ENCODE measurements around the gene LRAT.

The LRAT gene

GRCh38 chr4:154741922-154742850 lies 1.6 kb upstream of the LRAT start:
- no peak for TF ChIP-seq FOXM1 (IDR thresholded peaks at IDR 0.05; ENCODE audit: borderline replicate concordance, low read depth)
- TF ChIP-seq, protein P1, sequence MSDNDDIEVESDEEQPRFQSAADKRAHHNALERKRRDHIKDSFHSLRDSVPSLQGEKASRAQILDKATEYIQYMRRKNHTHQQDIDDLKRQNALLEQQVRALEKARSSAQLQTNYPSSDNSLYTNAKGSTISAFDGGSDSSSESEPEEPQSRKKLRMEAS (IDR thresholded peaks at IDR 0.05): no peak
- no peak for TF ChIP-seq YY1 (IDR thresholded peaks at IDR 0.05; ENCODE audit: low read depth)
- TF ChIP-seq CEBPB (IDR thresholded peaks at IDR 0.05): no peak
- no peak for TF ChIP-seq CREB1 (IDR thresholded peaks at IDR 0.05; ENCODE audit: low read depth)
- TF ChIP-seq NFIC (IDR thresholded peaks at IDR 0.05): no peak
- TF ChIP-seq, protein P2, sequence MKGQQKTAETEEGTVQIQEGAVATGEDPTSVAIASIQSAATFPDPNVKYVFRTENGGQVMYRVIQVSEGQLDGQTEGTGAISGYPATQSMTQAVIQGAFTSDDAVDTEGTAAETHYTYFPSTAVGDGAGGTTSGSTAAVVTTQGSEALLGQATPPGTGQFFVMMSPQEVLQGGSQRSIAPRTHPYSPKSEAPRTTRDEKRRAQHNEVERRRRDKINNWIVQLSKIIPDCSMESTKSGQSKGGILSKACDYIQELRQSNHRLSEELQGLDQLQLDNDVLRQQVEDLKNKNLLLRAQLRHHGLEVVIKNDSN (IDR thresholded peaks at IDR 0.05): no peak
- TF ChIP-seq TCF12 (IDR thresholded peaks at IDR 0.05; ENCODE audit: low read depth): no peak
- TF ChIP-seq EP300 (IDR thresholded peaks at IDR 0.05; ENCODE audit: borderline replicate concordance): no peak
- TF ChIP-seq RAD21 (IDR thresholded peaks at IDR 0.05; ENCODE audit: low read depth): no peak
- TF ChIP-seq, protein P3, sequence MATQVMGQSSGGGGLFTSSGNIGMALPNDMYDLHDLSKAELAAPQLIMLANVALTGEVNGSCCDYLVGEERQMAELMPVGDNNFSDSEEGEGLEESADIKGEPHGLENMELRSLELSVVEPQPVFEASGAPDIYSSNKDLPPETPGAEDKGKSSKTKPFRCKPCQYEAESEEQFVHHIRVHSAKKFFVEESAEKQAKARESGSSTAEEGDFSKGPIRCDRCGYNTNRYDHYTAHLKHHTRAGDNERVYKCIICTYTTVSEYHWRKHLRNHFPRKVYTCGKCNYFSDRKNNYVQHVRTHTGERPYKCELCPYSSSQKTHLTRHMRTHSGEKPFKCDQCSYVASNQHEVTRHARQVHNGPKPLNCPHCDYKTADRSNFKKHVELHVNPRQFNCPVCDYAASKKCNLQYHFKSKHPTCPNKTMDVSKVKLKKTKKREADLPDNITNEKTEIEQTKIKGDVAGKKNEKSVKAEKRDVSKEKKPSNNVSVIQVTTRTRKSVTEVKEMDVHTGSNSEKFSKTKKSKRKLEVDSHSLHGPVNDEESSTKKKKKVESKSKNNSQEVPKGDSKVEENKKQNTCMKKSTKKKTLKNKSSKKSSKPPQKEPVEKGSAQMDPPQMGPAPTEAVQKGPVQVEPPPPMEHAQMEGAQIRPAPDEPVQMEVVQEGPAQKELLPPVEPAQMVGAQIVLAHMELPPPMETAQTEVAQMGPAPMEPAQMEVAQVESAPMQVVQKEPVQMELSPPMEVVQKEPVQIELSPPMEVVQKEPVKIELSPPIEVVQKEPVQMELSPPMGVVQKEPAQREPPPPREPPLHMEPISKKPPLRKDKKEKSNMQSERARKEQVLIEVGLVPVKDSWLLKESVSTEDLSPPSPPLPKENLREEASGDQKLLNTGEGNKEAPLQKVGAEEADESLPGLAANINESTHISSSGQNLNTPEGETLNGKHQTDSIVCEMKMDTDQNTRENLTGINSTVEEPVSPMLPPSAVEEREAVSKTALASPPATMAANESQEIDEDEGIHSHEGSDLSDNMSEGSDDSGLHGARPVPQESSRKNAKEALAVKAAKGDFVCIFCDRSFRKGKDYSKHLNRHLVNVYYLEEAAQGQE (IDR thresholded peaks at IDR 0.05; ENCODE audit: low read depth): no peak
- TF ChIP-seq TEAD4 (IDR thresholded peaks at IDR 0.05): no peak
- TF ChIP-seq ZBTB7A (IDR thresholded peaks at IDR 0.05; ENCODE audit: low read depth): no peak

DNA sequence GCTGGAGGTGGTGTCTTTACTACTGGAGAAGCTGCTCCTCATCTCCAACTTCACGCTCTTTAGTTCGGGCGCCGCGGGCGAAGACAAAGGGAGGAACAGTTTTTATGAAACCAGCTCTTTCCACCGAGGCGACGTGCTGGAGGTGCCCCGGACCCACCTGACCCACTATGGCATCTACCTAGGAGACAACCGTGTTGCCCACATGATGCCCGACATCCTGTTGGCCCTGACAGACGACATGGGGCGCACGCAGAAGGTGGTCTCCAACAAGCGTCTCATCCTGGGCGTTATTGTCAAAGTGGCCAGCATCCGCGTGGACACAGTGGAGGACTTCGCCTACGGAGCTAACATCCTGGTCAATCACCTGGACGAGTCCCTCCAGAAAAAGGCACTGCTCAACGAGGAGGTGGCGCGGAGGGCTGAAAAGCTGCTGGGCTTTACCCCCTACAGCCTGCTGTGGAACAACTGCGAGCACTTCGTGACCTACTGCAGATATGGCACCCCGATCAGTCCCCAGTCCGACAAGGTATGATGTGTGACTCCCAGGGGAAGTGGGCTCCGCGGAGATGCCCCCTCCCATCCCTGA lies 634 bp downstream of the LRAT start:
- TF ChIP-seq CREB1 (IDR thresholded peaks at IDR 0.05; ENCODE audit: low read depth): no peak
- TF ChIP-seq, protein P1 (IDR thresholded peaks at IDR 0.05): no peak
- no peak for TF ChIP-seq TEAD4 (IDR thresholded peaks at IDR 0.05)
- no peak for TF ChIP-seq YY1 (IDR thresholded peaks at IDR 0.05; ENCODE audit: low read depth)
- no peak for TF ChIP-seq NFIC (IDR thresholded peaks at IDR 0.05)
- TF ChIP-seq FOXM1 (IDR thresholded peaks at IDR 0.05; ENCODE audit: borderline replicate concordance, low read depth): no peak
- no peak for TF ChIP-seq EGR1 (IDR thresholded peaks at IDR 0.05)
- TF ChIP-seq EP300 (IDR thresholded peaks at IDR 0.05; ENCODE audit: borderline replicate concordance): no peak
- TF ChIP-seq, protein P3 (IDR thresholded peaks at IDR 0.05; ENCODE audit: low read depth): no peak
- TF ChIP-seq TCF12 (IDR thresholded peaks at IDR 0.05; ENCODE audit: low read depth): no peak
- TF ChIP-seq, protein P2 (IDR thresholded peaks at IDR 0.05): no peak
- TF ChIP-seq ZBTB7A (IDR thresholded peaks at IDR 0.05; ENCODE audit: low read depth): no peak
- TF ChIP-seq CEBPB (IDR thresholded peaks at IDR 0.05): no peak
- TF ChIP-seq TAF1 (IDR thresholded peaks at IDR 0.05; ENCODE audit: low read depth): no peak
- no peak for TF ChIP-seq RAD21 (IDR thresholded peaks at IDR 0.05; ENCODE audit: low read depth)

DNA sequence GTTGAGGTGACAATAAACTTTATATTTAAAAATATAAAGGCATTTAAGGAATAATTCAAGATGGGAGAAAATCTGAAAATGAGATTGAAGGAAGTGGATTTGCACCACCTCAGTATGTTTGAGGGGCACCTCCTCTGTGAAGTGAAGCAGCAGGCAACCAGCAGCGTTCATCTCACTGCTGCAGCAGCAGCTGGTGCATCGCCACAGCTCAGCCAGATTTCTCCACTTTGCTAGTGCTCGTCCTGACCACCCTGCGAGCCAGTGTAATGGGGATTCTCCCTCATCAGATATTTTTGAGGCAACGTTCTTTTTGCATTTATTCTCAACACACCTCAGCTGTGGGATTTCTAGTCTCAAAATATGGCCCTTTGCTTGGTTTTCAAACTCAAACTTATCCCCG lies 13.9 kb downstream of the LRAT start:
- TF ChIP-seq RAD21 (IDR thresholded peaks at IDR 0.05; ENCODE audit: low read depth) (no peak), FOXM1 (IDR thresholded peaks at IDR 0.05; ENCODE audit: borderline replicate concordance, low read depth) (no peak), ZBTB7A (IDR thresholded peaks at IDR 0.05; ENCODE audit: low read depth) (no peak), EP300 (IDR thresholded peaks at IDR 0.05; ENCODE audit: borderline replicate concordance) (no peak), YY1 (IDR thresholded peaks at IDR 0.05; ENCODE audit: low read depth) (no peak), TAF1 (IDR thresholded peaks at IDR 0.05; ENCODE audit: low read depth) (no peak)
- TF ChIP-seq, protein P2 (IDR thresholded peaks at IDR 0.05): no peak
- TF ChIP-seq, protein P3 (IDR thresholded peaks at IDR 0.05; ENCODE audit: low read depth): no peak
- TF ChIP-seq, protein P1 (IDR thresholded peaks at IDR 0.05): no peak
